ENCODE measurements around the gene FXYD4.

Gene FXYD4

DNA sequence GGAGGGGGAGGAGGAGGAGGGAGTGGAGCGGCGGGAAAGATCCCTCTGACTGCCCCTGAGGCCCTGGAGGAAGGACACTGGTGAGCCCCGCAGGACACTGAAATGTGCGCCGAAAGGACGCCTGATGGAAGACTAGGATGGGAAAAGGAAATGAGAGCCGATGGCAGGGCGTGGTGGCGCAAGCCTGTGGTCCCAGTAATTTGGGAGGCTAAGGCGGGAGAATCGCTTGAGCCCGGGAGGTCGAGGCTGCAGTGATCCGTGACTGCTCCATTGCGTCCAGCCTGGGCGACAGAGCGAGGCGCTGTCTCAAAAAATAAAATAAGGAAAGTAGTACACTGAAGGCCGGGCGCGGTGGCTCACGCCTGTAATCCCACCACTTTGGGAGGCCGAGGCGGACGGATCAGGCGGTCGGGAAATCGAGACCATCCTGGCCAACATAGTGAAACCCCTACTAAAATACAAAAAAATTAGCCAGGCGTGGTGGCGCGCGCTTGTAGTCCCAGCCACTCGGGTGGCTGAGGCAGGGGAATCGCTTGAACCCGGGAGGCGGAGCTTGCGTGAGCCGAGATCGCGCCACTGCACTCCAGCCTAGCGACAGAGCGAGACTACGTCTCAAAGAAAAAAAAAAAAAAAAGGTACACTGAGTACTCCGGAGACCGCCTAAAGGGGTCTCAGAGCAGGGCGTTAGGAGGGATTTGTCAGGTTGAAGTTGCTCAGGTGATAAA lies 38.1 kb downstream of the FXYD4 start:
- Histone ChIP-seq H3K4me1 (ENCODE audit: control insufficient read depth in 2 of 2, insufficient read depth in 1 of 2, low read depth in 1 of 2, low read length in 2 of 2) (peaks cover 3 to 10% of the 10 kb centered on the region in 2 donors), H2BK15ac (ENCODE audit: low read length) (peak overlapping the region; percentile 78), H3K23ac (ENCODE audit: low read depth, low read length, poor library complexity) (no peak overlapping the region), H2AK5ac (ENCODE audit: low read depth, low read length) (no peak overlapping the region), H2AFZ (ENCODE audit: low read length) (peak overlapping the region; percentile 99), H3K79me1 (ENCODE audit: low read depth, low read length) (peaks cover 6% of the 10 kb centered on the region), H4K91ac (ENCODE audit: low read depth, low read length, poor library complexity) (no peak overlapping the region), H3K27me3 (ENCODE audit: control insufficient read depth in 3 of 3, insufficient read depth in 3 of 3, low read depth in 1 of 3, low read length in 3 of 3) (no peaks in the 10 kb centered on the region), H2BK5ac (ENCODE audit: low read length) (no peak overlapping the region), H3K27ac (replicated peaks; ENCODE audit: low read length) (peak overlapping the region; percentile 75), H2BK12ac (ENCODE audit: low read length) (no peak overlapping the region), H3K4me3 (ENCODE audit: low read length in 2 of 2) (peak overlapping the region; percentile 74 to 84), H3K4me2 (ENCODE audit: insufficient read depth, low read length, poor library complexity, severe bottlenecking) (peak overlapping the region; percentile 42), H3K4ac (ENCODE audit: low read length) (no peak overlapping the region), H2BK120ac (ENCODE audit: low read depth, low read length) (peak overlapping the region; percentile 65), H3K18ac (ENCODE audit: low read length) (peak overlapping the region; percentile 39), H3K9ac (ENCODE audit: low read depth, low read length, poor library complexity) (no peak overlapping the region), H3K9me3 (replicated peaks in 1 of 2; ENCODE audit: control insufficient read depth in 2 of 2, insufficient read depth in 1 of 2, low read depth in 1 of 2, low read length in 2 of 2) (peaks cover 0 to 13% of the 10 kb centered on the region in 2 donors), H3K36me3 (replicated peaks in 1 of 2; ENCODE audit: control insufficient read depth in 2 of 2, insufficient read depth in 2 of 2, low read length in 2 of 2) (peaks cover 2 to 14% of the 10 kb centered on the region in 2 donors), H3K14ac (ENCODE audit: low read length) (no peak overlapping the region), H4K8ac (ENCODE audit: low read depth, low read length) (no peak overlapping the region)
- DNase-seq (ENCODE audit: low spot score) = no peak
- no CpG with 5 or more reads among the region's 46 CpGs for WGBS, 2 donors (ENCODE audit: extremely low coverage in 2 of 2, insufficient read length in 2 of 2, insufficient replicate concordance in 1 of 2)

DNA sequence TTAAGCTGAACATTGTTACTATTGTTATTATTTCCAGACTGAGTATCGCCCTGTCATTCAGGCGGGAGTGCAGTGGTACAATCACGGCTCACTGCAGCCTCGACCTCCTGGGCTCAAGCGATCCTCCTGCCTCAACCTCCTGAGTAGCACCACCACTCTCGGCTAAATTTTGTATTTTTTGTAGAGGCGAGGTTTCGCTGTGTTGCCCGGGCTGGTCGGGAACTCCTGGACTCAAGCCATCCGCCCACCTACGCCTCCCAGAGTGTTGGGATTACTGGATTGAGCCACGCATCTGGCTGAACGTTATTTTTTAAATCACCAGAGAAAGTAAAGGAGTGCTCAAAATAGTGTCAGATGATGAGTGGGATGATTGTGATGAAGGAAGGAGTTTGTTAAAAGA lies 38.9 kb downstream of the FXYD4 start:
- Histone ChIP-seq H3K23ac (ENCODE audit: low read depth, low read length, poor library complexity) (no peak overlapping the region), H3K9me3 (replicated peaks in 1 of 2; ENCODE audit: control insufficient read depth in 2 of 2, insufficient read depth in 1 of 2, low read depth in 1 of 2, low read length in 2 of 2) (peaks cover 0 to 6% of the 10 kb centered on the region in 2 donors), H3K4me1 (ENCODE audit: control insufficient read depth in 2 of 2, insufficient read depth in 1 of 2, low read depth in 1 of 2, low read length in 2 of 2) (peaks cover 3 to 10% of the 10 kb centered on the region in 2 donors), H3K9ac (ENCODE audit: low read depth, low read length, poor library complexity) (no peak overlapping the region), H2AK5ac (ENCODE audit: low read depth, low read length) (no peak overlapping the region), H2BK15ac (ENCODE audit: low read length) (no peak overlapping the region), H4K8ac (ENCODE audit: low read depth, low read length) (no peak overlapping the region), H4K91ac (ENCODE audit: low read depth, low read length, poor library complexity) (no peak overlapping the region), H3K4me2 (ENCODE audit: insufficient read depth, low read length, poor library complexity, severe bottlenecking) (no peak overlapping the region), H3K79me1 (ENCODE audit: low read depth, low read length) (peaks cover 6% of the 10 kb centered on the region), H3K14ac (ENCODE audit: low read length) (no peak overlapping the region), H3K27me3 (ENCODE audit: control insufficient read depth in 3 of 3, insufficient read depth in 3 of 3, low read depth in 1 of 3, low read length in 3 of 3) (no peaks in the 10 kb centered on the region), H3K4me3 (ENCODE audit: low read length in 2 of 2) (no peak overlapping the region), H2BK120ac (ENCODE audit: low read depth, low read length) (no peak overlapping the region), H3K36me3 (replicated peaks in 1 of 2; ENCODE audit: control insufficient read depth in 2 of 2, insufficient read depth in 2 of 2, low read length in 2 of 2) (peaks cover 2 to 7% of the 10 kb centered on the region in 2 donors), H3K4ac (ENCODE audit: low read length) (no peak overlapping the region), H3K18ac (ENCODE audit: low read length) (no peak overlapping the region), H3K27ac (replicated peaks; ENCODE audit: low read length) (no peak overlapping the region), H2BK12ac (ENCODE audit: low read length) (no peak overlapping the region), H2AFZ (ENCODE audit: low read length) (no peak overlapping the region), H2BK5ac (ENCODE audit: low read length) (no peak overlapping the region)
- WGBS, 2 donors (ENCODE audit: extremely low coverage in 2 of 2, insufficient read length in 2 of 2, insufficient replicate concordance in 1 of 2) = no CpG with 5 or more reads among the region's 14 CpGs
- DNase-seq (ENCODE audit: low spot score) = no peak

DNA sequence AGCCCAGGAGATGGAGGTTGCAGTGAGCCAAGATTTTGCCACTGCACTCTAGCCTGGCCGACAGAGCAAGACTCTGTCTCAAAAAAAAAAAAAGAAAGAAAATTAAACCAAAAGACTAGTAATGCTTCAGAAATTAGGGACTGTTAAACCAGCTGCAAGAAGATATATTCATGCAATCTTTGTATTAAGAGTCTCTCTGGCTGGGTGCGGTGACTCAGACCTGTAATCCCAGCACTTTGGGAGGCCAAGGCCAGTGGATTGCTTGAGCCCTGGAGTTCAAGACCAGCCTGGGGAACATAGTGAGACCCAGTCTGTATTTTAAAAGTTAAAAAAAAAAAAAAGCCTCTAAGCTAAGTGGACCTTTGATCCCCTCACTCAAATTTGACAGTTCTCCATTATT lies 40.1 kb downstream of the FXYD4 start:
- Histone ChIP-seq H4K91ac (ENCODE audit: low read depth, low read length, poor library complexity) (no peak overlapping the region), H4K8ac (ENCODE audit: low read depth, low read length) (no peak overlapping the region), H3K4me1 (ENCODE audit: control insufficient read depth in 2 of 2, insufficient read depth in 1 of 2, low read depth in 1 of 2, low read length in 2 of 2) (peaks cover 0 to 4% of the 10 kb centered on the region in 2 donors), H2BK120ac (ENCODE audit: low read depth, low read length) (no peak overlapping the region), H2BK5ac (ENCODE audit: low read length) (no peak overlapping the region), H3K9ac (ENCODE audit: low read depth, low read length, poor library complexity) (no peak overlapping the region), H3K23ac (ENCODE audit: low read depth, low read length, poor library complexity) (no peak overlapping the region), H3K4me2 (ENCODE audit: insufficient read depth, low read length, poor library complexity, severe bottlenecking) (no peak overlapping the region), H3K27me3 (ENCODE audit: control insufficient read depth in 3 of 3, insufficient read depth in 3 of 3, low read depth in 1 of 3, low read length in 3 of 3) (no peaks in the 10 kb centered on the region), H3K18ac (ENCODE audit: low read length) (no peak overlapping the region), H3K4ac (ENCODE audit: low read length) (no peak overlapping the region), H2AFZ (ENCODE audit: low read length) (no peak overlapping the region), H3K4me3 (ENCODE audit: low read length in 2 of 2) (no peak overlapping the region), H2BK15ac (ENCODE audit: low read length) (no peak overlapping the region), H2AK5ac (ENCODE audit: low read depth, low read length) (no peak overlapping the region), H2BK12ac (ENCODE audit: low read length) (no peak overlapping the region), H3K27ac (replicated peaks; ENCODE audit: low read length) (no peak overlapping the region), H3K9me3 (replicated peaks in 1 of 2; ENCODE audit: control insufficient read depth in 2 of 2, insufficient read depth in 1 of 2, low read depth in 1 of 2, low read length in 2 of 2) (peaks cover 0 to 6% of the 10 kb centered on the region in 2 donors), H3K79me1 (ENCODE audit: low read depth, low read length) (peaks cover 6% of the 10 kb centered on the region), H3K14ac (ENCODE audit: low read length) (no peak overlapping the region), H3K36me3 (replicated peaks in 1 of 2; ENCODE audit: control insufficient read depth in 2 of 2, insufficient read depth in 2 of 2, low read length in 2 of 2) (no peaks in the 10 kb centered on the region)
- no peak for DNase-seq (ENCODE audit: low spot score)
- no CpG with 5 or more reads among the region's 2 CpGs for WGBS, 2 donors (ENCODE audit: extremely low coverage in 2 of 2, insufficient read length in 2 of 2, insufficient replicate concordance in 1 of 2)

DNA sequence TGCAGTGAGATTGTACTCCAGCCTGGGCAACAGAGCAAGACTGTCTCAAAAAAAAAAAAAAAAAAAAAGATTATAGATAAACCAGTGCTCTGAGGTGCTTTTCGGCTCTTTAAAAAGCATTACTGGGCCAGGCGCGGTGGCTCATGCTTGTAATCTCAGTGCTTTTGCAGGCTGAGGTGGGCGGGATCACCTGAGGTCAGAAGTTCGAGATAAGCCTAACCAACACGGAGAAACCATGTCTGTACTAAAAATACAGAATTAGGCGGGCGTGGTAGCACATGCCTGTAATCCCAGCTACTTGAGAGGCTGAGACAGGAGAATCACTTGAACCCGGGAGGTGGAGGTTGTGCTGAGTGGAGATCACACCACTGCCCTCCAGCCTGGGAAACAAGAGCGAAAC lies 44.1 kb downstream of the FXYD4 start:
- Histone ChIP-seq H4K91ac (ENCODE audit: low read depth, low read length, poor library complexity) (no peak overlapping the region), H3K14ac (ENCODE audit: low read length) (no peak overlapping the region), H3K9ac (ENCODE audit: low read depth, low read length, poor library complexity) (no peak overlapping the region), H3K9me3 (replicated peaks in 1 of 2; ENCODE audit: control insufficient read depth in 2 of 2, insufficient read depth in 1 of 2, low read depth in 1 of 2, low read length in 2 of 2) (no peaks in the 10 kb centered on the region), H2BK15ac (ENCODE audit: low read length) (no peak overlapping the region), H3K36me3 (replicated peaks in 1 of 2; ENCODE audit: control insufficient read depth in 2 of 2, insufficient read depth in 2 of 2, low read length in 2 of 2) (no peaks in the 10 kb centered on the region), H2AK5ac (ENCODE audit: low read depth, low read length) (no peak overlapping the region), H3K4me3 (ENCODE audit: low read length in 2 of 2) (no peak overlapping the region), H3K4me1 (ENCODE audit: control insufficient read depth in 2 of 2, insufficient read depth in 1 of 2, low read depth in 1 of 2, low read length in 2 of 2) (no peaks in the 10 kb centered on the region), H3K23ac (ENCODE audit: low read depth, low read length, poor library complexity) (no peak overlapping the region), H3K27ac (replicated peaks; ENCODE audit: low read length) (no peak overlapping the region), H2BK5ac (ENCODE audit: low read length) (no peak overlapping the region), H3K4ac (ENCODE audit: low read length) (no peak overlapping the region), H4K8ac (ENCODE audit: low read depth, low read length) (no peak overlapping the region), H3K4me2 (ENCODE audit: insufficient read depth, low read length, poor library complexity, severe bottlenecking) (no peak overlapping the region), H2BK120ac (ENCODE audit: low read depth, low read length) (no peak overlapping the region), H2AFZ (ENCODE audit: low read length) (no peak overlapping the region), H2BK12ac (ENCODE audit: low read length) (no peak overlapping the region), H3K27me3 (ENCODE audit: control insufficient read depth in 3 of 3, insufficient read depth in 3 of 3, low read depth in 1 of 3, low read length in 3 of 3) (no peaks in the 10 kb centered on the region), H3K18ac (ENCODE audit: low read length) (no peak overlapping the region), H3K79me1 (ENCODE audit: low read depth, low read length) (no peaks in the 10 kb centered on the region)
- WGBS, 2 donors (ENCODE audit: extremely low coverage in 2 of 2, insufficient read length in 2 of 2, insufficient replicate concordance in 1 of 2) = no CpG with 5 or more reads among the region's 10 CpGs
- DNase-seq (ENCODE audit: low spot score) = no peak
